HEK293 (cell line): ENCODE data around the gene DVL3.

Experiments
- CTCF ChIA-PET: fragments of 350-600 bp; formaldehyde crosslinking; extraction: SDS; loops from one replicate; lab custom pipeline; 2021; ENCODE audit warnings: antibody characterized with exemption; lab: Yijun Ruan, JAX
- POLR2A ChIA-PET: fragments of 300-600 bp; formaldehyde crosslinking; extraction: SDS; loops from one replicate; lab custom pipeline; 2020; ENCODE audit warnings: antibody characterized with exemption, inconsistent platforms; lab: Yijun Ruan, JAX
- H3K27ac ChIP-seq: fragments of 200-500 bp; sonication (Bioruptor generic); 2 replicates; pipeline ENCODE4 v1.5.1; 2014; ENCODE audit warnings: low read depth, low read length, control low read depth, inconsistent platforms; ENCODE audit errors: extremely low read depth
- H3K36me3 ChIP-seq, 2 experiments: fragments of 200-500 bp in 1 of 2; sonication (Bioruptor generic) in 1 of 2; 1 replicate in 1 of 2; 2 replicates in 1 of 2; pipeline ENCODE4 v1.5.1; 2014 to 2017; ENCODE audit warnings: inconsistent platforms in 2 of 2, low read length in 2 of 2; ENCODE audit not compliant: control insufficient read depth in 2 of 2, insufficient read depth in 1 of 2
- H3K4me1 ChIP-seq: fragments of 200-500 bp; sonication (Bioruptor generic); 2 replicates; pipeline ENCODE4 v1.5.1; 2014; ENCODE audit warnings: mild to moderate bottlenecking, low read length, inconsistent platforms; ENCODE audit not compliant: control insufficient read depth, insufficient read depth
- H3K4me3 ChIP-seq: 2 replicates; pipeline ENCODE4 v1.5.1; 2011; ENCODE audit warnings: low read depth, mild to moderate bottlenecking, control low read depth, low read length, moderate library complexity
- H3K9me3 ChIP-seq: fragments of 200-500 bp; sonication (Bioruptor generic); 2 replicates; pipeline ENCODE4 v1.5.1; 2014; ENCODE audit warnings: low read depth, low read length, inconsistent platforms; ENCODE audit not compliant: control insufficient read depth, insufficient read depth
- SALL2 ChIP-seq: fragments of 450-650 bp; formaldehyde crosslinking; IDR thresholded peaks from 2 replicates; pipeline ENCODE4 v1.5.0; 2017; ENCODE audit warnings: missing biosample characterization, mild to moderate bottlenecking, missing genetic modification characterization, borderline replicate concordance
- YY1 ChIP-seq: fragments of 450-650 bp; formaldehyde crosslinking; IDR thresholded peaks from 2 replicates; pipeline ENCODE4 v1.5.1; 2018; ENCODE audit warnings: missing biosample characterization, missing genetic modification characterization
- ZBTB17 ChIP-seq: fragments of 450-650 bp; formaldehyde crosslinking; IDR thresholded peaks from 2 replicates; pipeline ENCODE4 v1.5.1; 2016; ENCODE audit warnings: missing biosample characterization, missing genetic modification characterization
- ZFHX2 ChIP-seq: fragments of 450-650 bp; formaldehyde crosslinking; conservative IDR thresholded peaks from 2 replicates; pipeline ENCODE4 v1.5.1; 2016; ENCODE audit warnings: missing biosample characterization, missing genetic modification characterization
- ZIC2 ChIP-seq: fragments of 450-650 bp; formaldehyde crosslinking; IDR thresholded peaks from 2 replicates; pipeline ENCODE4 v1.5.1; 2016; ENCODE audit warnings: missing biosample characterization, missing genetic modification characterization
- ZNF366 ChIP-seq: fragments of 450-650 bp; formaldehyde crosslinking; conservative IDR thresholded peaks from 2 replicates; pipeline ENCODE4 v1.5.1; 2016; ENCODE audit warnings: missing biosample characterization, missing genetic modification characterization
- ZNF37A ChIP-seq: fragments of 450-650 bp; IDR thresholded peaks from 2 replicates; pipeline ENCODE4 v1.5.1; 2018; ENCODE audit warnings: missing biosample characterization, missing genetic modification characterization
- ZNF514 ChIP-seq: fragments of 450-650 bp; formaldehyde crosslinking; IDR thresholded peaks from 2 replicates; pipeline ENCODE4 v1.5.1; 2016; ENCODE audit warnings: missing biosample characterization, missing genetic modification characterization
- ZNF658 ChIP-seq: fragments of 450-650 bp; formaldehyde crosslinking; IDR thresholded peaks from 2 replicates; pipeline ENCODE4; 2016; ENCODE audit warnings: missing biosample characterization, missing genetic modification characterization
- TF ChIP-seq, protein P1 (sequence below): fragments of 450-650 bp; formaldehyde crosslinking; IDR thresholded peaks from 2 replicates; pipeline ENCODE4; 2016; ENCODE audit warnings: missing biosample characterization, missing genetic modification characterization

The DVL3 gene

DNA sequence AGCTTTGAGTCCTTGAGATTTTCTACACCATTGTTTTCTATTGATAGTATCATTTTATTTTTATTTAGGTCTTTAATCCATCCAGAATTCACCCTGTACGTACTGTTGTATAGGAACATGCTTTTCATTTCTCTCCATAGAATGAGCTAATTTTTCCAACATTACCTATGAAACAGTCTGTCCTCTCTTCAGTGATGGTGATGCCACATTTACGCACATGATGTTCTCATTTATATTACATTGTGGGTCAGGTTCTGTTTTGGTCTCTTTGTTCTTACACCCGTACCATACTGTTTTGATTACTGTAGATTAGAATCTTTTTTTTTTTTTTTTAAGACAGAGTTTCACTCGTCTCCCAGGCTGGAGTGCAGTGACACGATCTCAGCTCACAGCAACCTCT, 56.5 kb downstream of the DVL3 start (continued):
- no peak for TF ChIP-seq ZNF658 (tag by site-specific recombination)
- TF ChIP-seq ZFHX2 = no peak
- TF ChIP-seq ZNF514 = no peak
- no peak for TF ChIP-seq YY1 (tag by site-specific recombination)
- TF ChIP-seq, all 188 proteins: peak for 0

DNA sequence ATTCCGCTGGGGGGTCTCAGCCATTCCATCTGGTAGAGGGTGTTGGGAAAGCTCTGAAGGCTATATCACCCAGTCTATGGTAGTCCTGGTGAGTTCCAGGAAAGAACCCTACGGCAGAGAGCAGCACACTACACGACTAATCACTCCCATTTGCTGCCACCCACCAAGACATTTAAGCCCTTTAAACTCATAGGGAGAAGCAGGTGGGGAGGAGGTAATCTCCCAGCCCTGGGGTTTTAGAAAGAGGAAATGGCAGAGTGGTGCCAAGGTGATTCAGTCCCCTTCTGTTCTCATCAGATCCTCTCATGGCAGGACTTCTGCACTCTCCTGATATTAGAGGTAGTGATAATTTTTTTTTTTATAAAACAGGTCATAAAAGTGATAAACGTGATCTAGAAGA, 63.6 kb downstream of the DVL3 start:
- Histone ChIP-seq H3K27ac (no peak overlapping the region), H3K4me1 (no peaks in the 10 kb centered on the region), H3K36me3 (no peaks in the 10 kb centered on the region), H3K9me3 (no peaks in the 10 kb centered on the region), H3K4me3 (no peak overlapping the region)
- CTCF ChIA-PET = interaction anchor here (0.5 to 3.0 kb wide), 3 partner anchors 8 to 72 kb away, joined by 3 to 25 read pairs (median 5); no protein-coding TSS in a partner anchor
- POLR2A ChIA-PET = no interaction called here
- TF ChIP-seq, protein P1, sequence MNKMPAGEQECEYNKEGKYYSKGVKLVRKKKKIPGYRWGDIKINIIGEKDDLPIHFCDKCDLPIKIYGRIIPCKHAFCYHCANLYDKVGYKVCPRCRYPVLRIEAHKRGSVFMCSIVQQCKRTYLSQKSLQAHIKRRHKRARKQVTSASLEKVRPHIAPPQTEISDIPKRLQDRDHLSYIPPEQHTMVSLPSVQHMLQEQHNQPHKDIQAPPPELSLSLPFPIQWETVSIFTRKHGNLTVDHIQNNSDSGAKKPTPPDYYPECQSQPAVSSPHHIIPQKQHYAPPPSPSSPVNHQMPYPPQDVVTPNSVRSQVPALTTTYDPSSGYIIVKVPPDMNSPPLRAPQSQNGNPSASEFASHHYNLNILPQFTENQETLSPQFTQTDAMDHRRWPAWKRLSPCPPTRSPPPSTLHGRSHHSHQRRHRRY (tag by site-specific recombination) = no peak
- 0 out of 2 replicates have a peak, but pooled peaks have one; percentile 22 for TF ChIP-seq ZIC2 (tag by site-specific recombination)

DNA sequence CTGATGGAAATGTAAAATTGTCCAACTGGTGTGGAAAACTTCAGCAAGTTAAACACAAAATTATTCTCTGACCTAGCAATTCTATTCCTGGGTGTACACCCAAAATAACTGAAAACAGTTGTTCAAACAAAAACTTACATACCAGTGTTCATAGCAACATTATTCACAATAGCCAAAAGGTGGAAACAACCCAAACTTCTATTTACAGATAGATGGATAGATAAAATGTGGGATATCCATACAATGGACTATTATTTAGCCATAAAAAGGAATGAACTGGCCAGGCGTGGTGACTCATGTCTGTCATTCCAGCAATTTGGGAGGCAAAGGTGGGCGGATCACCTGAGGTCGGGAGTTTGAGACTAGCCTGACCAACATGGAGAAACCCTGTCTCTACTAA, 67.3 kb downstream of the DVL3 start:
- Histone ChIP-seq H3K4me3 (no peak overlapping the region), H3K4me1 (no peaks in the 10 kb centered on the region), H3K9me3 (no peaks in the 10 kb centered on the region), H3K27ac (no peak overlapping the region), H3K36me3 (no peaks in the 10 kb centered on the region)
- ChIA-PET CTCF (no interaction called here), POLR2A (no interaction called here)
- TF ChIP-seq ZFHX2 (peak; percentile 16; the same call in 1 of the 2 replicates), ZNF366 (tag by site-specific recombination) (no peak), ZBTB17 (tag by site-specific recombination) (no peak), ZNF514 (no peak), ZNF37A (tag by site-specific recombination) (no peak), SALL2 (tag by site-specific recombination) (no peak)
